Measurements from ENCODE around the gene AGPAT1. TPM values are rescaled to one million over a fixed set of nuclear protein-coding genes. Genes with fewer than 3 reads are reported as not detected.
A peak's percentile ranks its signal among the peaks of the same experiment; 100 is the strongest.

The AGPAT1 gene
- total RNA-seq, 1 donor, result 19.2 TPM

DNA sequence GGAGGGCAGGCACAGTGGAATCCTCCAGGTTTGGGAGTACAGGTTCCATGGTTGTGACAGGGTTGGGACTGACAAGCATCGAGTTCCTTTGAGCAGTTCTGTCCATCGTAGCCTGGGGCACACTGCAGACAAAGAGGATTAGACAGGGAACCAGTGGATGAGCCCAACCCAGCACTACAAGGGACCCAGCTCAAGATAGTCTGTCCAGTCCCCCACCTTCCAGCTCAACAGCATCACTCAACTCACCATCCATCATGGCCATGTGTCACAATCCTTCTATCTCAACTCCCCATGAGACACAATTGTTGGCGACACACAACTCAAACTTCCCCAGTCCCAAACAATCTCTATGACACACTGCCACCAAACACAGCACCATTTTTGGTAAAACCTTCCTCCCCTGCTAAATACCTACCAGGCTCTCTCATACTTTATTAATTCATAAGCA is 28.4 kb upstream of the AGPAT1 start:
- H2AFZ ChIP-seq (ENCODE audit: low read length), result no peak overlapping the region
- H3K79me2 ChIP-seq (ENCODE audit: insufficient read depth, low read length), result no peaks in the 10 kb centered on the region
- H3K27ac ChIP-seq (ENCODE audit: low read depth, low read length), result no peak overlapping the region
- H3K4me2 ChIP-seq (ENCODE audit: insufficient read depth, low read length), result no peak overlapping the region
- H4K20me1 ChIP-seq (ENCODE audit: insufficient read depth, low read length), result no peaks in the 10 kb centered on the region
- TF ChIP-seq CTCF (IDR thresholded peaks at IDR 0.05; ENCODE audit: extremely low read depth, low read depth, low read length), result no peak
- H3K36me3 ChIP-seq (ENCODE audit: insufficient read depth, low read length), result no peaks in the 10 kb centered on the region
- no peak overlapping the region for H3K4me3 ChIP-seq (ENCODE audit: insufficient read depth, low read length)
- H3K27me3 ChIP-seq (ENCODE audit: insufficient read depth, low read length), result peaks cover 8% of the 10 kb centered on the region
- peak; percentile 32 for DNase-seq (ENCODE audit: insufficient read length, low spot score, missing footprints)
- no peaks in the 10 kb centered on the region for H3K9me3 ChIP-seq (ENCODE audit: low read depth, low read length)
- no peaks in the 10 kb centered on the region for H3K4me1 ChIP-seq (ENCODE audit: insufficient read depth, low read length)

DNA sequence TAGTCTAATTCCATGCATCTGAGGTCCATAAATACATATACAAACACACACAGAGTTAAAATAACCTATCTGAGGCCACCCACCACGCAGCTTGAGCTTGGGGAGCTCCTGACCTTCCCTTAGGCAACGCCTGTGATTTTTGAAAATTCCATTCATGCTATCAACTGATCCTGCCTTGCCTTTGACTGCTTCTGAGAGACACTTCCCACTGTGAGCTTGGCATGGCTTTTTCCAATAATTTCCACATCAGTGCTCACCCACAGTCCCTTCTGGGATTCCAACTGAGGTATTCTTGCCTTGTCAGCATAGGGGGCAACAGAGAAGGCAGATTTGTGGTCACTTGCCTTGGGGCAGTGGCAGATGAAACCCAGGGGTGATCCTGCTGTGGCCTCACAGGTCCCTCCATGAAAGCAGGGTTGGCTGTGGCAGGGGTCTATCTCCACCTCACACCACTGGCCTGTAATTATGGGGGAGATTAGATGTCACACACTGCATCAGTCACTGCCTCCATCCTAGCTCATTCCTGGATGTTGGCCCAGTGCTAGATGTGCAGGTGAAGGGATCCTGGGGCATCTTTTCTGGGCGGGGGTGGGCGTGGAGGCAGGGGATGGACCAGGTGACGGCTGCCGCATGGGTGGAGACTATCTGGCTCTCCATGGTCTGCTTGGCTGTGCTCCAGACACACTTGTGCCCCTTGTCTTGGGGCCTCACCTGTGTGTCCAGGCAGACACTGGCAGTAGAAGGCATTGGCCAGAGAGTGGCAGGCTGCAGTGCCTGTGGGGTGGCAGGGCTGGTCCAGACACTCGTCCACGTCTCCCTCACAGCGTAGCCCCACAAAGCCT is 27.8 kb upstream of the AGPAT1 start:
- no peaks in the 10 kb centered on the region for H3K36me3 ChIP-seq (ENCODE audit: insufficient read depth, low read length)
- no peak for DNase-seq (ENCODE audit: insufficient read length, low spot score, missing footprints)
- H3K4me1 ChIP-seq (ENCODE audit: insufficient read depth, low read length), result no peaks in the 10 kb centered on the region
- TF ChIP-seq CTCF (IDR thresholded peaks at IDR 0.05; ENCODE audit: extremely low read depth, low read depth, low read length), result no peak
- H3K27me3 ChIP-seq (ENCODE audit: insufficient read depth, low read length), result peaks cover 5% of the 10 kb centered on the region
- no peaks in the 10 kb centered on the region for H3K79me2 ChIP-seq (ENCODE audit: insufficient read depth, low read length)
- H3K9me3 ChIP-seq (ENCODE audit: low read depth, low read length), result no peaks in the 10 kb centered on the region
- H2AFZ ChIP-seq (ENCODE audit: low read length), result no peak overlapping the region
- H3K27ac ChIP-seq (ENCODE audit: low read depth, low read length), result no peak overlapping the region
- no peak overlapping the region for H3K4me3 ChIP-seq (ENCODE audit: insufficient read depth, low read length)
- no peaks in the 10 kb centered on the region for H4K20me1 ChIP-seq (ENCODE audit: insufficient read depth, low read length)
- no peak overlapping the region for H3K4me2 ChIP-seq (ENCODE audit: insufficient read depth, low read length)

DNA sequence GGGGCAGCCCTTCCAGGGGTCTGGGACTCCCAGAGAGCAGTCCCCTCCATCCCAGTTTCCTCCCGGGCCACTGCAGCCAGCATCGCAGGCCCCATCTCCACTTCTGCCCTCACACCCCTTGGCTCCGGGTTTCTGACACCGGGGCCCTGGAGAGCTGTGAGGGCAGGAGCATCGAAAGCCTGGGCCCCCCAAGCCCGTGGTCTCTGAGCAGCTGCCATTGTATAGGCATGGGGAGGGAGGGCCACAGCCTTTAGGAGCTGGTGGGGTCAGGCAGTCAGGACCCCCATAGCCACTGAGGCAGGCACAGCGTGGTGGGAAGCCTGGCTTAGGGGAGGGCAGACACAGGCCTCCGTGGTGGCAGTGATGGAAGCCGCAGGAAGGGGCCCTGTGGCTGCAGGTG is 26.3 kb upstream of the AGPAT1 start:
- Histone ChIP-seq H3K79me2 (ENCODE audit: insufficient read depth, low read length) (no peaks in the 10 kb centered on the region), H3K4me2 (ENCODE audit: insufficient read depth, low read length) (no peak overlapping the region), H3K36me3 (ENCODE audit: insufficient read depth, low read length) (no peaks in the 10 kb centered on the region), H3K9me3 (ENCODE audit: low read depth, low read length) (no peaks in the 10 kb centered on the region), H3K4me3 (ENCODE audit: insufficient read depth, low read length) (no peak overlapping the region), H2AFZ (ENCODE audit: low read length) (no peak overlapping the region), H4K20me1 (ENCODE audit: insufficient read depth, low read length) (no peaks in the 10 kb centered on the region), H3K4me1 (ENCODE audit: insufficient read depth, low read length) (peaks cover 3% of the 10 kb centered on the region), H3K27ac (ENCODE audit: low read depth, low read length) (no peak overlapping the region), H3K27me3 (ENCODE audit: insufficient read depth, low read length) (peaks cover 5% of the 10 kb centered on the region)
- no peak for TF ChIP-seq CTCF (IDR thresholded peaks at IDR 0.05; ENCODE audit: extremely low read depth, low read depth, low read length)
- peak; percentile 2 for DNase-seq (ENCODE audit: insufficient read length, low spot score, missing footprints)

DNA sequence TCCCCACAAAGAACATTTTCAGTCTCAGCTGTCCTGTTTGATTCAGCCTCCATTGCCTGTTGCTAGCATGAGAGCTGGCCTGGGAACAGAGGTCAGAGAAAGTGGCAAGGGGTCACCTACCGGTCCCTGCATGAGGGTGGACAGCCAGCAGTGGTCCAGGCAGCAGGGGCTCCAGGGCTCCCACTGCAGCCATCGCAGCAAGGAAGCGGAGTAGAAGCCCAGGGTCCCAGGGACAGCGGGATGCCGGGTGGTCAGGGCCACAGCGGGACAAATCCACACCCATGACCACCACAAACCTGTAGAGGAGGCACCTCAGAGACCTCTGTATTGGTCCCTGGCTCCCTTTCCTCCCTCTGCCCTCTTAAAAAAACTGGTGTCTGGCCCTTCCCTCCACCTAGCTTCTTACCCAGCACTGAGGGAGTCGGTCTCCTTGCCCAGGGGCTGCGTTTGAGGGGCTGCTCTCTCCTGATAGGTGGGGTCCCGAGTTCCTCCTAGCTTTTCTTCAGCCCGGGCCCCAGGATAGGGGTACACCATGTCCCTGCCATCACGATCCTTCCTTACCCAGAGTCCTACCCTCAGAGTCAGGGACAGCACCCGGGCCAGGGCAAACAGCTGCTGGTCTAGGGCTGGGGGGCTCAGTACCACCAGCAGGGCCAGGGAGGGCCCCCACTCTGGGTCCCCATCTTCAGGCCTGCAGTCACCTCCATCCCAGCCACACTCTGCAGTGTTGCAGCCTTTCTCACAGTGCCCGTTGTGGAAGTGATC is 25.0 kb upstream of the AGPAT1 start:
- Histone ChIP-seq H3K4me3 (ENCODE audit: insufficient read depth, low read length) (no peak overlapping the region), H3K4me1 (ENCODE audit: insufficient read depth, low read length) (peaks cover 13% of the 10 kb centered on the region), H3K79me2 (ENCODE audit: insufficient read depth, low read length) (no peaks in the 10 kb centered on the region), H3K27me3 (ENCODE audit: insufficient read depth, low read length) (peaks cover 5% of the 10 kb centered on the region), H2AFZ (ENCODE audit: low read length) (no peak overlapping the region), H3K27ac (ENCODE audit: low read depth, low read length) (no peak overlapping the region), H3K36me3 (ENCODE audit: insufficient read depth, low read length) (no peaks in the 10 kb centered on the region), H3K4me2 (ENCODE audit: insufficient read depth, low read length) (no peak overlapping the region), H3K9me3 (ENCODE audit: low read depth, low read length) (no peaks in the 10 kb centered on the region), H4K20me1 (ENCODE audit: insufficient read depth, low read length) (no peaks in the 10 kb centered on the region)
- TF ChIP-seq CTCF (IDR thresholded peaks at IDR 0.05; ENCODE audit: extremely low read depth, low read depth, low read length), result no peak
- peak; percentile 70 for DNase-seq (ENCODE audit: insufficient read length, low spot score, missing footprints)

Measured in osteoblast (primary cell).